ENCODE measurements around the gene LSAMP.

Gene LSAMP

DNA sequence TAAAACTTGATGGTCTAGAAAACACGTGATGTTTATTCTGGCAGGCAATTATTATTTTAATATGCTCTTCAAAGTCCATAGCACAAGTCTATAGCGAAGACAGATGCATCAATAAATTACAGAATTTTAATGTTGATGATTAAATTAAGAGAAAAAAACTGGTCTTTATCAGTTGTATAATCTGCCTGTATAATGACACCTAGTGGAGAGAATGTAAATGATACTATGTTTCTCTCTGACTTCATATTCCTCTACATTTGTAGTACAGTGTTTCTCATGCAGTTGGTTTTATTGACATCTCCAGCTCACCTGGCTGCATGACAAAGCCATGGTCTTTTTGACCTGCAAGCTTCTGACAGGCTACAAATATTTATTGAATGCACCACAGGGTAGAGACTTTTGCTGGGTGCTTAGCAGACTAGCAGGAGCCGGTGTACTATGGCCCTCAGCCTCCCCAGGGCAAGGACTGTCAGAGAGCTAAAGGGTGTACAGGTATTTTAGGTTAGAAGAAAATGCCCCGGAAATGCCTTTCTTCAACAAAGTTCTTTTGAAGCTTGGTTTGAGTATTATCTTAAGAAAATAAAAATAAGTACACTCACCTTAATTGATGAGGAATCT, 532.1 kb downstream of the LSAMP start:
- Histone ChIP-seq H3K4me3 (ENCODE audit: low read depth, low read length) (no peak overlapping the region), H3K9me3 (ENCODE audit: control insufficient read depth, insufficient read depth, low read depth, low read length) (no peaks in the 10 kb centered on the region), H3K4me1 (ENCODE audit: control insufficient read depth, insufficient read depth, low read length) (no peaks in the 10 kb centered on the region), H3K27ac (ENCODE audit: extremely low read depth, low read depth, low read length) (no peak overlapping the region), H3K36me3 (ENCODE audit: control insufficient read depth in 2 of 2, insufficient read depth in 1 of 2, low read length in 2 of 2) (no peaks in the 10 kb centered on the region)
- POLR2A ChIA-PET, result no interaction called here
- TF ChIP-seq ZNF121 (tag by site-specific recombination; IDR thresholded peaks at IDR 0.05) (no peak), ZNF610 (tag by site-specific recombination; IDR thresholded peaks at IDR 0.05; ENCODE audit: borderline replicate concordance) (no peak), ZNF292 (tag by site-specific recombination; IDR thresholded peaks at IDR 0.05; ENCODE audit: borderline replicate concordance, low read depth) (no peak), ZNF560 (tag by site-specific recombination; IDR thresholded peaks at IDR 0.05; ENCODE audit: borderline replicate concordance) (no peak), ZNF350 (tag by site-specific recombination; IDR thresholded peaks at IDR 0.05) (no peak), ZNF791 (tag by site-specific recombination; IDR thresholded peaks at IDR 0.05) (no peak), SP2 (tag by site-specific recombination; IDR thresholded peaks at IDR 0.05) (no peak), KLF16 (tag by site-specific recombination; IDR thresholded peaks at IDR 0.05) (no peak), ZBTB21 (tag by site-specific recombination; IDR thresholded peaks at IDR 0.05) (no peak), GLIS2 (tag by site-specific recombination; IDR thresholded peaks at IDR 0.05) (no peak)
- CTCF ChIA-PET, result interaction anchor here (0.6 to 0.7 kb wide), 2 partner anchors 59 to 881 kb away, joined by 3 read pairs; no protein-coding TSS in a partner anchor

- Histone ChIP-seq H3K4me1 (ENCODE audit: control insufficient read depth, insufficient read depth, low read length) (no peaks in the 10 kb centered on the region), H3K9me3 (ENCODE audit: control insufficient read depth, insufficient read depth, low read depth, low read length) (no peaks in the 10 kb centered on the region), H3K27ac (ENCODE audit: extremely low read depth, low read depth, low read length) (no peak overlapping the region), H3K36me3 (ENCODE audit: control insufficient read depth in 2 of 2, insufficient read depth in 1 of 2, low read length in 2 of 2) (no peaks in the 10 kb centered on the region), H3K4me3 (ENCODE audit: low read depth, low read length) (no peak overlapping the region)
- ChIA-PET CTCF (interaction anchor here (1.0 kb wide), 1 partner anchor 10 kb away, joined by 3 read pairs; no protein-coding TSS in a partner anchor), POLR2A (no interaction called here)
- TF ChIP-seq BCL11B (tag by site-specific recombination; IDR thresholded peaks at IDR 0.05; ENCODE audit: low read depth) (no peak), ZNF292 (tag by site-specific recombination; IDR thresholded peaks at IDR 0.05; ENCODE audit: borderline replicate concordance, low read depth) (no peak), ZNF280D (tag by site-specific recombination; IDR thresholded peaks at IDR 0.05) (no peak), ZSCAN16 (tag by site-specific recombination; IDR thresholded peaks at IDR 0.05) (no peak), ZBTB10 (tag by site-specific recombination; IDR thresholded peaks at IDR 0.05) (no peak), ZNF785 (tag by site-specific recombination; IDR thresholded peaks at IDR 0.05) (no peak), ZNF324 (tag by site-specific recombination; IDR thresholded peaks at IDR 0.05) (no peak), HOXC10 (CRISPR knock-in tag; IDR thresholded peaks at IDR 0.05) (no peak), FEZF1 (tag by site-specific recombination; IDR thresholded peaks at IDR 0.05) (no peak), MYNN (tag by site-specific recombination; IDR thresholded peaks at IDR 0.05; ENCODE audit: borderline replicate concordance) (no peak), SP3 (tag by site-specific recombination; IDR thresholded peaks at IDR 0.05) (no peak), ZNF114 (tag by site-specific recombination; IDR thresholded peaks at IDR 0.05) (no peak), HIC1 (tag by site-specific recombination; IDR thresholded peaks at IDR 0.05) (no peak), ZSCAN23 (tag by site-specific recombination; IDR thresholded peaks at IDR 0.05) (no peak), ZBTB17 (tag by site-specific recombination; IDR thresholded peaks at IDR 0.05) (no peak), ZSCAN30 (tag by site-specific recombination; IDR thresholded peaks at IDR 0.05) (no peak)
- TF ChIP-seq, protein P1, sequence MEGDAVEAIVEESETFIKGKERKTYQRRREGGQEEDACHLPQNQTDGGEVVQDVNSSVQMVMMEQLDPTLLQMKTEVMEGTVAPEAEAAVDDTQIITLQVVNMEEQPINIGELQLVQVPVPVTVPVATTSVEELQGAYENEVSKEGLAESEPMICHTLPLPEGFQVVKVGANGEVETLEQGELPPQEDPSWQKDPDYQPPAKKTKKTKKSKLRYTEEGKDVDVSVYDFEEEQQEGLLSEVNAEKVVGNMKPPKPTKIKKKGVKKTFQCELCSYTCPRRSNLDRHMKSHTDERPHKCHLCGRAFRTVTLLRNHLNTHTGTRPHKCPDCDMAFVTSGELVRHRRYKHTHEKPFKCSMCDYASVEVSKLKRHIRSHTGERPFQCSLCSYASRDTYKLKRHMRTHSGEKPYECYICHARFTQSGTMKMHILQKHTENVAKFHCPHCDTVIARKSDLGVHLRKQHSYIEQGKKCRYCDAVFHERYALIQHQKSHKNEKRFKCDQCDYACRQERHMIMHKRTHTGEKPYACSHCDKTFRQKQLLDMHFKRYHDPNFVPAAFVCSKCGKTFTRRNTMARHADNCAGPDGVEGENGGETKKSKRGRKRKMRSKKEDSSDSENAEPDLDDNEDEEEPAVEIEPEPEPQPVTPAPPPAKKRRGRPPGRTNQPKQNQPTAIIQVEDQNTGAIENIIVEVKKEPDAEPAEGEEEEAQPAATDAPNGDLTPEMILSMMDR (tag by site-specific recombination; IDR thresholded peaks at IDR 0.05), result no peak
Observed at GRCh38 chr3:115912372-115912771, 532.9 kb downstream of the LSAMP start.
